Tibial artery (tissue), 4 donors: Measurements from ENCODE around the gene SLIT3.

Source experiments
- DNase-seq, 2 donors: peaks; one replicate each; pipeline ENCODE4 v3.0.0-alpha.2; 2019
- H3K27ac ChIP-seq, 2 donors: fragments of 200-600 bp; sonication (generic) in 1 of 2; 1 replicate in 1 of 2; 2 replicates in 1 of 2; pipeline ENCODE4 v1.5.1; 2018 to 2019; ENCODE audit warnings: mild to moderate bottlenecking in 1 of 2
- H3K27me3 ChIP-seq, 2 donors: fragments of 200-600 bp; sonication (generic) in 1 of 2; one replicate each; pipeline versions ENCODE4 v1.5.1 to v1.6.0; 2016 to 2019
- H3K36me3 ChIP-seq, 3 donors: fragments of 200-600 bp; sonication (generic) in 2 of 3; one replicate each; pipeline ENCODE4 v1.5.1; 2016 to 2019; ENCODE audit warnings: mild to moderate bottlenecking in 2 of 3
- H3K4me1 ChIP-seq, 4 donors: fragments of 200-600 bp; sonication (generic) in 2 of 4; 1 replicate in 3 of 4; 2 replicates in 1 of 4; pipeline ENCODE4 v1.5.1; 2016 to 2019
- H3K4me3 ChIP-seq, 2 donors: fragments of 200-600 bp; sonication (generic) in 1 of 2; 1 replicate in 1 of 2; 2 replicates in 1 of 2; pipeline ENCODE4 v1.5.1; 2018 to 2019; ENCODE audit warnings: mild to moderate bottlenecking in 2 of 2
- H3K9me3 ChIP-seq, 3 donors: fragments of 200-600 bp; sonication (generic) in 1 of 3; one replicate each; pipeline ENCODE4 v1.5.1; 2016 to 2019
- CTCF ChIP-seq, 2 experiments: fragments of 200-600 bp in 1 of 2; fragments of 450-650 bp in 1 of 2; IDR thresholded peaks; one replicate each; pipeline ENCODE4 v1.5.1; 2017 to 2019; ENCODE audit warnings: antibody characterized with exemption in 2 of 2, mild to moderate bottlenecking in 1 of 2, moderate library complexity in 1 of 2
- intact Hi-C: fragments of 100-400 bp; cut with DNase I; formaldehyde crosslinking; loops from one replicate; pipeline ENCODE4 v1.15.0; 2023; ENCODE audit warnings: low total_unique reads

SLIT3 gene

GRCh38 chr5:169157064-169157463, 143.9 kb downstream of the SLIT3 start:
- H3K4me1 ChIP-seq, result peaks cover 0 to 33% (median 17%) of the 10 kb centered on the region in 4 donors
- intact Hi-C loops, result no loop called here

GRCh38 chr5:169154679-169155078, 146.3 kb downstream of the SLIT3 start:
- H3K4me3 ChIP-seq, result no peak overlapping the region
- TF ChIP-seq CTCF (IDR thresholded peaks at IDR 0.05), result no peak
- H3K27ac ChIP-seq, result no peak overlapping the region
- no peak for DNase-seq
- intact Hi-C loops, result no loop called here
- H3K27me3 ChIP-seq, result no peaks in the 10 kb centered on the region
- peaks cover 0 to 26% (median 8%) of the 10 kb centered on the region in 4 donors for H3K4me1 ChIP-seq
- no peaks in the 10 kb centered on the region for H3K36me3 ChIP-seq
- peaks cover 8 to 22% (median 10%) of the 10 kb centered on the region in 3 donors for H3K9me3 ChIP-seq

More at GRCh38 chr5:169157064-169157463, 143.9 kb downstream of the SLIT3 start:
- peaks cover 8 to 22% (median 10%) of the 10 kb centered on the region in 3 donors for H3K9me3 ChIP-seq
- no peaks in the 10 kb centered on the region for H3K27me3 ChIP-seq
- no peak overlapping the region for H3K4me3 ChIP-seq
- no peak for DNase-seq
- no peak overlapping the region for H3K27ac ChIP-seq
- TF ChIP-seq CTCF (IDR thresholded peaks at IDR 0.05), result no peak
- H3K36me3 ChIP-seq, result no peaks in the 10 kb centered on the region

- H3K9me3 ChIP-seq, result peaks cover 0 to 13% (median 5%) of the 10 kb centered on the region in 3 donors
- no peaks in the 10 kb centered on the region for H3K36me3 ChIP-seq
- intact Hi-C loops, result no loop called here
- no peak for TF ChIP-seq CTCF (IDR thresholded peaks at IDR 0.05)
- peaks cover 0 to 28% (median 8%) of the 10 kb centered on the region in 4 donors for H3K4me1 ChIP-seq
- no peaks in the 10 kb centered on the region for H3K27me3 ChIP-seq
- no peak overlapping the region for H3K4me3 ChIP-seq
- no peak for DNase-seq
- no peak overlapping the region for H3K27ac ChIP-seq
Observed at GRCh38 chr5:169153405-169153804, 147.5 kb downstream of the SLIT3 start.

GRCh38 chr5:169152946-169153345, 148.0 kb downstream of the SLIT3 start:
- H3K27me3 ChIP-seq, result no peaks in the 10 kb centered on the region
- H3K4me1 ChIP-seq, result peaks cover 0 to 32% (median 10%) of the 10 kb centered on the region in 4 donors
- peaks cover 0 to 8% (median under 1%) of the 10 kb centered on the region in 3 donors for H3K9me3 ChIP-seq
- H3K27ac ChIP-seq, result no peak overlapping the region
- TF ChIP-seq CTCF (IDR thresholded peaks at IDR 0.05), result no peak
- no peaks in the 10 kb centered on the region for H3K36me3 ChIP-seq
- no peak for DNase-seq
- no peak overlapping the region for H3K4me3 ChIP-seq
- intact Hi-C loops, result no loop called here

- intact Hi-C loops, result no loop called here
- H3K4me3 ChIP-seq, result no peak overlapping the region
- H3K27ac ChIP-seq, result no peak overlapping the region
Observed at GRCh38 chr5:169152453-169152852, 148.5 kb downstream of the SLIT3 start.

More at GRCh38 chr5:169152453-169152852, 148.5 kb downstream of the SLIT3 start:
- Histone ChIP-seq H3K27me3 (no peaks in the 10 kb centered on the region), H3K4me1 (peaks cover 0 to 37% (median 12%) of the 10 kb centered on the region in 4 donors), H3K9me3 (peaks cover 0 to 3% (median 0%) of the 10 kb centered on the region in 3 donors), H3K36me3 (no peaks in the 10 kb centered on the region)
- DNase-seq, result no peak
- no peak for TF ChIP-seq CTCF (IDR thresholded peaks at IDR 0.05)
